Astrocyte of the spinal cord (primary cell): Measurements from ENCODE around the gene OTOG.

ENCODE experiments used
- DNase-seq: peaks from one replicate; pipeline ENCODE4 v3.0.0; 2011; ENCODE audit warnings: low read depth, low spot score
- H3K4me3 ChIP-seq: 2 replicates; pipeline ENCODE4 v1.5.1; 2011; ENCODE audit warnings: low read depth, mild to moderate bottlenecking, low read length, moderate library complexity
- CTCF ChIP-seq: IDR thresholded peaks from 2 replicates; pipeline ENCODE4 v1.5.1; 2012; ENCODE audit warnings: low read depth, mild to moderate bottlenecking, low read length, inconsistent platforms
- in situ Hi-C: cut with HindIII; loops from 2 replicates; pipeline ENCODE4 v1.10.0; 2017; ENCODE audit warnings: low sequenced_read_pairs

Gene OTOG

GRCh38 chr11:17593466-17594245 lies 46.6 kb downstream of the OTOG start:
- in situ Hi-C loops = no loop called here
- no peak for TF ChIP-seq CTCF
- DNase-seq = no peak
- H3K4me3 ChIP-seq = no peak overlapping the region

DNA sequence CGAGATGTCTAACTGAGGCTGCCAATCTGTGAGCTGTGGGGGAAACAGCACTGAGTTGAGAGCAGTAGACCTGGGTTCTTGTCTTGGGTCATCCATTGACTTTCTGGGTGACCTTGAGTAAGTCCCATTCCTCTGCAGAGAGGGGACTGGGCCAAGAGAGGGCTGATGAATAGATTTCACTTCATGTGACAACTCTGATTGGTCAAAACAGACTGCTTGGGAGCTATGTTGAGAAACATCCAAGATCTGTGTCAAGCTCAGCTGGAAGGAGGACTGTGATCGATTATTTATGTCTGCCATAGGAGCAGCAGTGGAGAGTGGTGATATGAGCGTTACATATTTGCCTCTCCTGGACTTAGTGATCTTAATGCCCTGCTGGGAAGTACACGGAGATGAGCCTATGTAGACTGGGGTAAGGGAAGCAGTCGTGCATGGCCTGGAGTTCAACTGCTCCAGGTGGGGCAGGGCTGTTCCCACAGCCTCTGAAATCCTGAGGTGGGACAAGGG lies 47.7 kb downstream of the OTOG start:
- TF ChIP-seq CTCF = no peak
- in situ Hi-C loops = no loop called here
- no peak for DNase-seq
- no peak overlapping the region for H3K4me3 ChIP-seq

- no peak for TF ChIP-seq CTCF
- H3K4me3 ChIP-seq = no peak overlapping the region
- no peak for DNase-seq
- in situ Hi-C loops = no loop called here
These were observed 48.7 kb downstream of the OTOG start for GRCh38 chr11:17595526-17596309.

GRCh38 chr11:17596310-17596669 lies 49.2 kb downstream of the OTOG start:
- in situ Hi-C loops = no loop called here

GRCh38 chr11:17596711-17597110 lies 49.7 kb downstream of the OTOG start:
- H3K4me3 ChIP-seq = no peak overlapping the region
- in situ Hi-C loops = no loop called here
- no peak for TF ChIP-seq CTCF
- no peak for DNase-seq

More at GRCh38 chr11:17596310-17596669, 49.2 kb downstream of the OTOG start:
- no peak for TF ChIP-seq CTCF
- DNase-seq = no peak
- H3K4me3 ChIP-seq = no peak overlapping the region

- in situ Hi-C loops = no loop called here
- TF ChIP-seq CTCF = no peak
- H3K4me3 ChIP-seq = no peak overlapping the region
- no peak for DNase-seq
These were observed 50.7 kb downstream of the OTOG start for GRCh38 chr11:17597770-17598169.
